Activated naive CD8-positive, alpha-beta T cell treated with anti-CD3 and anti-CD28 coated beads, Interleukin-2, amount 50 U/mL, for 24 hours (primary cell): Measurements from ENCODE around the gene BHLHE23.

Experiments
- ATAC-seq: fragments of 150-1000 bp; cut with Tn5 transposase; one replicate; pipeline ENCODE4 v1.10.0; 2021
- DNase-seq: peaks from one replicate; pipeline ENCODE4 v3.0.0; 2021
- H3K27ac Mint-ChIP-seq: one replicate; pipeline ENCODE4 v1.8.0; 2021; ENCODE audit warnings: mild to moderate bottlenecking, mixed read lengths
- H3K27me3 Mint-ChIP-seq: one replicate; pipeline ENCODE4 v1.8.0; 2021; ENCODE audit warnings: mixed read lengths
- H3K36me3 Mint-ChIP-seq: one replicate; pipeline ENCODE4 v1.8.0; 2021; ENCODE audit warnings: low read depth, mixed read lengths
- H3K4me1 Mint-ChIP-seq: one replicate; pipeline ENCODE4 v1.8.0; 2021; ENCODE audit warnings: mixed read lengths
- H3K4me3 Mint-ChIP-seq: one replicate; pipeline ENCODE4 v1.8.0; 2021; ENCODE audit warnings: mild to moderate bottlenecking, moderate library complexity, mixed read lengths
- H3K9me3 Mint-ChIP-seq: one replicate; pipeline ENCODE4 v1.8.0; 2021; ENCODE audit warnings: mixed read lengths

BHLHE23 gene

DNA sequence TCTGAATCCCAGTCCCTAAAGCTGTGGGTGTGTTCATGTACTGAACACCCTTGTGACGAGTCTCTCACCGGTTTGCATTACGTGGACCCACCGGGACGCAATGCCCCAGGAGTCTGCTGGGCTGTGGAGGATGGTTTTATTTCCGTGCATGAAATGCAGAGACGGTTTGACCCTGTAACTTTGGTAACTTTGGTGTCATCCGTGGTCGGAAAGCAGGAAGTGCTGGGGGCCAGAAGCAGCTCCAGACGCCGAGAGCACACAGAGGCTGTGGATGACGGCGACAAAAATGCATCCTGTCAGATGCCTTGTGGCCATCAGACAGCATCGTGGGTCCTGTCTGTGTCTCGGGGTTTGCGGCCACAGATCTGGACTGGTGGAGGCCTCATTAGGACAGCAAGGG lies 7.2 kb downstream of the BHLHE23 start:
- no peak for DNase-seq
- Mint-ChIP-seq H3K27me3 (peaks cover 64% of the 10 kb centered on the region), H3K4me1 (peaks cover 2% of the 10 kb centered on the region), H3K27ac (no peak overlapping the region), H3K9me3 (no peaks in the 10 kb centered on the region), H3K4me3 (no peak overlapping the region), H3K36me3 (no peaks in the 10 kb centered on the region)
- ATAC-seq: no peak

DNA sequence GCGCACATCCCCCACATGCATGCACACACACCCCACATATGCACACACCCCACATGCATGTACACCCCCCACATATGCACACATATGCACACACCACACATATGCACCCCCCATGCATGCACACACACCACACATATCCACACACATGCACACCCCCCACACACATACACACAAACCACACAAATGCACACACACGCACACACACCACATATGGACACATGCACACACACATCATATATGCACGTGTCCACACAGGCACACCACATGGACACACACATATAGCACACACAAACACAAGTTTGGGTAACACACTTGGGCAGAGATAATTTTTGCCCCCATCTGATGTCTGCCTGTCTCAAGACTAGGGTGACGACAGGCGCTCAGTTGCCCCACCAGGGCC lies 8.3 kb downstream of the BHLHE23 start:
- no peak overlapping the region for H3K27ac Mint-ChIP-seq
- no peak for ATAC-seq
- H3K4me3 Mint-ChIP-seq: no peak overlapping the region
- no peaks in the 10 kb centered on the region for H3K36me3 Mint-ChIP-seq
- no peaks in the 10 kb centered on the region for H3K4me1 Mint-ChIP-seq
- H3K9me3 Mint-ChIP-seq: no peaks in the 10 kb centered on the region
- H3K27me3 Mint-ChIP-seq: peaks cover 53% of the 10 kb centered on the region
- DNase-seq: no peak

- Mint-ChIP-seq H3K27ac (no peak overlapping the region), H3K9me3 (no peaks in the 10 kb centered on the region), H3K4me3 (no peak overlapping the region), H3K27me3 (peaks cover 44% of the 10 kb centered on the region), H3K36me3 (no peaks in the 10 kb centered on the region), H3K4me1 (no peaks in the 10 kb centered on the region)
- ATAC-seq (no peak), DNase-seq (no peak)
Observed at GRCh38 chr20:62997417-62998035, 9.2 kb downstream of the BHLHE23 start.

DNA sequence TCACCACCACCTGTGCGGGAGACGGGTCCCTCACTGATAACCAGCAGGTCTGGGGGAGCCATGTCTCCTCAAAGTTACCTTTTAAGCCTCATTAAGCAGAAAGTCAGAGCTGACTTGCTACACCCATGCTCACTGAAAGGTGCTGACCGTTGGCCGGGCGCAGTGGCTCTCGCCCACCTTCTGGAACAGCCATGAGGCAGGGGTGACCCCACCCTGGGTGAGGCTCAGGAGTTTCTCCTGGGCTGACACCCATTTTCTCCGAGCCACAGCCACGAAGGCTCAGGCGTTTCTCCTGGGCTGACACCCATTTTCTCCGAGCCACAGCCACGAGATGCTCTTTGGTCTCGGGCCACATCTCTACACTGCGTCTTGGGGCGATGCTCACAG lies 10.2 kb downstream of the BHLHE23 start:
- ATAC-seq: no peak
- H3K9me3 Mint-ChIP-seq: no peaks in the 10 kb centered on the region

GRCh38 chr20:62995898-62996595 lies 10.7 kb downstream of the BHLHE23 start:
- Mint-ChIP-seq H3K9me3 (no peaks in the 10 kb centered on the region), H3K36me3 (no peaks in the 10 kb centered on the region), H3K27ac (no peak overlapping the region), H3K4me1 (no peaks in the 10 kb centered on the region), H3K4me3 (no peak overlapping the region), H3K27me3 (peaks cover 31% of the 10 kb centered on the region)
- no peak for DNase-seq
- no peak for ATAC-seq

More for the DNA sequence above, 10.2 kb downstream of the BHLHE23 start:
- Mint-ChIP-seq H3K36me3 (no peaks in the 10 kb centered on the region), H3K27ac (no peak overlapping the region), H3K4me1 (no peaks in the 10 kb centered on the region), H3K4me3 (no peak overlapping the region), H3K27me3 (peaks cover 36% of the 10 kb centered on the region)
- DNase-seq: no peak

GRCh38 chr20:62995481-62995880 lies 11.3 kb downstream of the BHLHE23 start:
- ATAC-seq (no peak), DNase-seq (no peak)
- no peak overlapping the region for H3K27ac Mint-ChIP-seq
- no peak overlapping the region for H3K4me3 Mint-ChIP-seq
- no peaks in the 10 kb centered on the region for H3K4me1 Mint-ChIP-seq
- peaks cover 26% of the 10 kb centered on the region for H3K27me3 Mint-ChIP-seq
- no peaks in the 10 kb centered on the region for H3K36me3 Mint-ChIP-seq
- no peaks in the 10 kb centered on the region for H3K9me3 Mint-ChIP-seq

DNA sequence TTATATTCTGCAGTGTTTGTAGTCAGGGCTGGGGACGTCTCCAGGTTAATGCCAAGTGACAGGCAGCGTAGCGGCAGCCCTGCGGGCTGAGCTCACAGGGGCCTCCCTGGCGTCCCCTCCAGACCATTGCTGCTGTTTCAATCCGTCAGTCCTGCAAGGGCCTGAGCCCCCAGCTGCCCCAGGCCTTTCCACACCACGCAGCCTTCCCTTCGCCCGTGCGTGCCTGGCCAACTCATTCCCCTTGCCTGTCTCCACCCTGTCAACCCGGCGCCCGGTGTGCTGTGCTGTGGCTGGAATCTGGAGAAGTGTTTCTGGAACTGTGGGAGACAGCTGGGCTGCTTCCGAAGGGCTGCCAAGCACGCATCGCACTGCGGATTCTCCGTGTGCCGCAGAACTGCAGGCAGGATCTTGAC lies 11.9 kb downstream of the BHLHE23 start:
- Mint-ChIP-seq H3K27ac (no peak overlapping the region), H3K36me3 (no peaks in the 10 kb centered on the region), H3K4me1 (no peaks in the 10 kb centered on the region), H3K4me3 (no peak overlapping the region), H3K27me3 (peaks cover 21% of the 10 kb centered on the region), H3K9me3 (no peaks in the 10 kb centered on the region)
- no peak for DNase-seq
- ATAC-seq: no peak

DNA sequence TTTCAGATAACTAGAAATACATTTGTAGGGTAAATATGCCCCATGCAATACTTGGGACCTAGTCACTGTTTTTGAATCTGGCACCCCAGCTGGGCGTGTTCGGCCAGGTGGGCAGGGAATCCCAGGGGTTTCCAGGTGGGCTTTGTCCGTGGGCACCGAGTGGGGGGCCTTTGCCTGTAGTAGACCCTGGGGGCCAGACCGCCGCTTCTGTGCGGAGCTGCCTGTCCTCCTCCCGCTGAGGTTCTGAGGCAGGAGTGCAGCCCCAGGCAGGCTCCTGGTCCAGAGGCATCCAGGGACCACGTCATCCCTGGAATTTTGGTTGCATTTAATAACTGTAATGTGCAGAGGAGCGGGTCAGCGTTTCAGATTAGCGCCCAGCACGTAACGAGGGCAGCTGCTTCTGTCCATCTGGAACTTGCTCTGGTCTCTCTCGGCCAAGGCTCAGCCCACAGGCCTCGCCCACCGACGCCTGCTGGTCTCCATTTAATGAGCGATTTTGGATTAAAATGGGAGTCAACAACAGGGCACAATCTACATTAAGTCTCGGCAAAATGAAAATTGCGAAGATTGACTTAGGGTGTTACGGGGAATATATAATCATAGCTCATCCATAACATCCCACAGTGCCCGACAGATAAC lies 12.8 kb downstream of the BHLHE23 start:
- no peak overlapping the region for H3K27ac Mint-ChIP-seq
- peaks cover 12% of the 10 kb centered on the region for H3K27me3 Mint-ChIP-seq
- H3K36me3 Mint-ChIP-seq: no peaks in the 10 kb centered on the region
- H3K4me3 Mint-ChIP-seq: no peak overlapping the region
- DNase-seq (no peak), ATAC-seq (no peak)
- peaks cover 3% of the 10 kb centered on the region for H3K4me1 Mint-ChIP-seq
- no peaks in the 10 kb centered on the region for H3K9me3 Mint-ChIP-seq

GRCh38 chr20:62991863-62992262 lies 14.9 kb downstream of the BHLHE23 start:
- DNase-seq (no peak), ATAC-seq (no peak)
- no peak overlapping the region for H3K4me3 Mint-ChIP-seq
- no peak overlapping the region for H3K27ac Mint-ChIP-seq
- H3K9me3 Mint-ChIP-seq: no peaks in the 10 kb centered on the region
- peaks cover 10% of the 10 kb centered on the region for H3K27me3 Mint-ChIP-seq
- H3K36me3 Mint-ChIP-seq: no peaks in the 10 kb centered on the region
- H3K4me1 Mint-ChIP-seq: peaks cover 6% of the 10 kb centered on the region

GRCh38 chr20:62991196-62991807 lies 15.5 kb downstream of the BHLHE23 start:
- peaks cover 8% of the 10 kb centered on the region for H3K27me3 Mint-ChIP-seq

GRCh38 chr20:62990306-62990825 lies 16.4 kb downstream of the BHLHE23 start:
- H3K27ac Mint-ChIP-seq: no peak overlapping the region
- H3K9me3 Mint-ChIP-seq: no peaks in the 10 kb centered on the region
- H3K36me3 Mint-ChIP-seq: no peaks in the 10 kb centered on the region
- ATAC-seq (no peak), DNase-seq (no peak)
- H3K27me3 Mint-ChIP-seq: peaks cover 4% of the 10 kb centered on the region
- no peak overlapping the region for H3K4me3 Mint-ChIP-seq
- H3K4me1 Mint-ChIP-seq: peaks cover 6% of the 10 kb centered on the region

More at GRCh38 chr20:62991196-62991807, 15.5 kb downstream of the BHLHE23 start:
- peaks cover 6% of the 10 kb centered on the region for H3K4me1 Mint-ChIP-seq
- no peak overlapping the region for H3K4me3 Mint-ChIP-seq
- H3K27ac Mint-ChIP-seq: no peak overlapping the region
- no peaks in the 10 kb centered on the region for H3K9me3 Mint-ChIP-seq
- no peak for DNase-seq
- ATAC-seq: no peak
- no peaks in the 10 kb centered on the region for H3K36me3 Mint-ChIP-seq

DNA sequence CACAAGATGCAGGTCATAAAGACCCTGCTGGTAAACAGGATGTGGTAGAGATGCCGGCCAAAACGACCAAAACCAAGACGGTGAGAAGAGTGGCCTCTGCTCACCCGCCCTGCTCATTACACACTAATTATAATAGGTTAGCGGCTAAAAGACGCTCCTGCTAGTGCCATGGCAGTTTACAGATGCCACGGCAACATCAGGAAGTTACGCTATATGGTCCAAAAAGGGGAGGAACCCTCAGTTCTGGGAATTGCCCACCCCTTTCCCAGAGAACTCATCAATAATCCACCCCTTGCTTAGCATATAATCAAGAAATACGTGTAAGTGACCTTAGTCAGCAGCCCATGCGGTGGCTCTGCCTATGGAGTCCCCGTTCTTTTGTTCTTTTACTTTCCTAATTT lies 17.6 kb downstream of the BHLHE23 start:
- ATAC-seq (peak; percentile 33), DNase-seq (no peak)
- no peak overlapping the region for H3K27ac Mint-ChIP-seq
- no peaks in the 10 kb centered on the region for H3K36me3 Mint-ChIP-seq
- peak overlapping the region; percentile 66 for H3K4me3 Mint-ChIP-seq
- peaks cover 6% of the 10 kb centered on the region for H3K4me1 Mint-ChIP-seq
- H3K27me3 Mint-ChIP-seq: peaks cover 3% of the 10 kb centered on the region
- no peaks in the 10 kb centered on the region for H3K9me3 Mint-ChIP-seq

GRCh38 chr20:62987114-62987513 lies 19.6 kb downstream of the BHLHE23 start:
- Mint-ChIP-seq H3K4me3 (no peak overlapping the region), H3K27ac (no peak overlapping the region), H3K36me3 (no peaks in the 10 kb centered on the region), H3K9me3 (no peaks in the 10 kb centered on the region), H3K4me1 (peaks cover 9% of the 10 kb centered on the region), H3K27me3 (peaks cover 7% of the 10 kb centered on the region)
- no peak for DNase-seq
- no peak for ATAC-seq

- no peak overlapping the region for H3K27ac Mint-ChIP-seq
- H3K9me3 Mint-ChIP-seq: no peaks in the 10 kb centered on the region
Observed at GRCh38 chr20:62986257-62986800, 20.4 kb downstream of the BHLHE23 start.

More at GRCh38 chr20:62986257-62986800, 20.4 kb downstream of the BHLHE23 start:
- H3K4me3 Mint-ChIP-seq: no peak overlapping the region
- no peak for DNase-seq
- peaks cover 12% of the 10 kb centered on the region for H3K27me3 Mint-ChIP-seq
- H3K36me3 Mint-ChIP-seq: no peaks in the 10 kb centered on the region
- peaks cover 13% of the 10 kb centered on the region for H3K4me1 Mint-ChIP-seq
- ATAC-seq: no peak
